Measurements from ENCODE around the gene CLEC10A.

CLEC10A gene

GRCh38 chr17:7063518-7064094 is 16.4 kb downstream of the CLEC10A start:
- Histone ChIP-seq H3K4me3 (ENCODE audit: low read length) (no peak overlapping the region), H3K4me2 (ENCODE audit: low read depth, low read length) (no peak overlapping the region), H3K9ac (ENCODE audit: low read length) (no peak overlapping the region), H3K27me3 (replicated peaks; ENCODE audit: insufficient read depth, low read length) (peaks cover 75% of the 10 kb centered on the region), H2AFZ (ENCODE audit: low read length) (no peak overlapping the region), H3K27ac (ENCODE audit: low read length) (no peak overlapping the region), H4K20me1 (ENCODE audit: insufficient read depth, low read length) (no peaks in the 10 kb centered on the region), H3K36me3 (replicated peaks; ENCODE audit: insufficient read depth, low read length) (no peaks in the 10 kb centered on the region), H3K9me2 (replicated peaks; ENCODE audit: insufficient read depth, low read length) (no peaks in the 10 kb centered on the region), H3F3A (ENCODE audit: insufficient read depth, low read length) (no peaks in the 10 kb centered on the region), H3K79me2 (ENCODE audit: low read length) (no peaks in the 10 kb centered on the region), H3K9me3 (replicated peaks; ENCODE audit: insufficient read depth, low read length) (no peaks in the 10 kb centered on the region), H3K4me1 (ENCODE audit: low read length) (no peaks in the 10 kb centered on the region)
- DNase-seq = no peak
- TF ChIP-seq CTCF (IDR thresholded peaks at IDR 0.05; ENCODE audit: low read length) (no peak), EZH2phosphoT487 (IDR thresholded peaks at IDR 0.05; ENCODE audit: low read length) (no peak), EZH2 (optimal IDR thresholded peaks at IDR 0.05; ENCODE audit: low read depth, low read length) (no peak)

GRCh38 chr17:7060165-7060891 is 19.7 kb downstream of the CLEC10A start:
- no peak for TF ChIP-seq EZH2phosphoT487 (IDR thresholded peaks at IDR 0.05; ENCODE audit: low read length)
- TF ChIP-seq EZH2 (optimal IDR thresholded peaks at IDR 0.05; ENCODE audit: low read depth, low read length) = no peak
- no peak for TF ChIP-seq CTCF (IDR thresholded peaks at IDR 0.05; ENCODE audit: low read length)
- Histone ChIP-seq H3K27ac (ENCODE audit: low read length) (no peak overlapping the region), H3K36me3 (replicated peaks; ENCODE audit: insufficient read depth, low read length) (no peaks in the 10 kb centered on the region), H3K4me2 (ENCODE audit: low read depth, low read length) (no peak overlapping the region), H3K27me3 (replicated peaks; ENCODE audit: insufficient read depth, low read length) (peaks cover 86% of the 10 kb centered on the region), H3K9me3 (replicated peaks; ENCODE audit: insufficient read depth, low read length) (no peaks in the 10 kb centered on the region), H3K4me1 (ENCODE audit: low read length) (no peaks in the 10 kb centered on the region), H3K79me2 (ENCODE audit: low read length) (no peaks in the 10 kb centered on the region), H3K4me3 (ENCODE audit: low read length) (no peak overlapping the region), H3F3A (ENCODE audit: insufficient read depth, low read length) (no peaks in the 10 kb centered on the region), H3K9ac (ENCODE audit: low read length) (no peak overlapping the region), H3K9me2 (replicated peaks; ENCODE audit: insufficient read depth, low read length) (no peaks in the 10 kb centered on the region), H4K20me1 (ENCODE audit: insufficient read depth, low read length) (no peaks in the 10 kb centered on the region), H2AFZ (ENCODE audit: low read length) (no peak overlapping the region)
- peak; percentile 5 for DNase-seq

GRCh38 chr17:7058831-7059447 is 21.1 kb downstream of the CLEC10A start:
- no peaks in the 10 kb centered on the region for H3K4me1 ChIP-seq (ENCODE audit: low read length)
- H3K4me3 ChIP-seq (ENCODE audit: low read length) = no peak overlapping the region
- no peaks in the 10 kb centered on the region for H3F3A ChIP-seq (ENCODE audit: insufficient read depth, low read length)
- no peak overlapping the region for H2AFZ ChIP-seq (ENCODE audit: low read length)
- H3K27me3 ChIP-seq (replicated peaks; ENCODE audit: insufficient read depth, low read length) = peaks cover 79% of the 10 kb centered on the region
- H3K27ac ChIP-seq (ENCODE audit: low read length) = no peak overlapping the region
- no peak for TF ChIP-seq CTCF (IDR thresholded peaks at IDR 0.05; ENCODE audit: low read length)
- TF ChIP-seq EZH2phosphoT487 (IDR thresholded peaks at IDR 0.05; ENCODE audit: low read length) = no peak
- no peak for TF ChIP-seq EZH2 (optimal IDR thresholded peaks at IDR 0.05; ENCODE audit: low read depth, low read length)
- no peaks in the 10 kb centered on the region for H3K9me2 ChIP-seq (replicated peaks; ENCODE audit: insufficient read depth, low read length)
- H3K36me3 ChIP-seq (replicated peaks; ENCODE audit: insufficient read depth, low read length) = no peaks in the 10 kb centered on the region
- H3K9me3 ChIP-seq (replicated peaks; ENCODE audit: insufficient read depth, low read length) = no peaks in the 10 kb centered on the region
- peak; percentile 1 for DNase-seq
- H3K9ac ChIP-seq (ENCODE audit: low read length) = no peak overlapping the region
- no peaks in the 10 kb centered on the region for H4K20me1 ChIP-seq (ENCODE audit: insufficient read depth, low read length)
- H3K79me2 ChIP-seq (ENCODE audit: low read length) = no peaks in the 10 kb centered on the region
- H3K4me2 ChIP-seq (ENCODE audit: low read depth, low read length) = no peak overlapping the region
